ENCODE results near the gene ADSL. TPM values are rescaled to one million over a fixed set of nuclear protein-coding genes. Genes with fewer than 3 reads are reported as not detected.

The ADSL gene
- total and polyA plus RNA-seq, 4 donors = 19.4 to 54.5 (median 39.8) TPM

DNA sequence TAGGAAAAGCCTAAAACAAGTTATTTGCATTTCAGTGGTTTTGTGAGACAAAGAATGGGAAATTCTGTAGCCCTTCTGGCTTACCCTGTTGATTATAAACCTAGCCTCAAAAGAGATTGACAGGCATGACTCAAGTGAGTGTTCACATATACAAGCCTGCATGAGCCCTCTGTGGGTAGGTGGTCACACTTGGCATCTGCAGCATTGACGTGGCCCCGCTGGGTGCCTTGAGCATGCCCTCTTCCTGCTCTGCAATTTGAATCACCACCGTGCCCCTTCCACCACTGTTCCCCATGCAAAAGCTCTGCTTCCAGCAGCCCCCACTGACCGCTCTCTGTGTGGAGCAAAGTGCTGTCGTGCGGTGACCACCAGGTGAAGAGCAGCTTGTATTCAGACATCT, 21.0 kb upstream of the ADSL start (continued):
- no peak for TF ChIP-seq REST (IDR thresholded peaks at IDR 0.05)

GRCh38 chr22:40326905-40327735, 19.2 kb upstream of the ADSL start:
- Histone ChIP-seq H3K9ac (ENCODE audit: low read depth in 1 of 2, low read length in 2 of 2) (no peak overlapping the region), H3K4me3 (ENCODE audit: low read depth in 1 of 3, low read length in 3 of 3) (no peak overlapping the region), H3K27me3 (ENCODE audit: control insufficient read depth in 4 of 4, insufficient read depth in 4 of 4, low read length in 3 of 4) (no peaks in the 10 kb centered on the region), H3K27ac (ENCODE audit: low read depth in 1 of 2, low read length in 2 of 2) (no peak overlapping the region), H3K36me3 (ENCODE audit: control insufficient read depth in 4 of 4, insufficient read depth in 3 of 4, low read depth in 1 of 4, low read length in 3 of 4) (peaks cover 0 to 31% (median 23%) of the 10 kb centered on the region in 4 donors), H3K9me3 (ENCODE audit: control insufficient read depth in 4 of 4, low read length in 3 of 4) (no peaks in the 10 kb centered on the region), H3K4me1 (ENCODE audit: control insufficient read depth in 4 of 4, insufficient read depth in 4 of 4, low read length in 3 of 4) (no peaks in the 10 kb centered on the region)
- no peak for DNase-seq (ENCODE audit: low spot score)
- TF ChIP-seq NR2F2 (IDR thresholded peaks at IDR 0.05) (no peak), FOXA1 (IDR thresholded peaks at IDR 0.05) (no peak)
- 74% methylated on average over 10 of the region's 10 CpGs for WGBS

- peaks cover 0 to 21% (median 14%) of the 10 kb centered on the region in 4 donors for H3K36me3 ChIP-seq (ENCODE audit: control insufficient read depth in 4 of 4, insufficient read depth in 3 of 4, low read depth in 1 of 4, low read length in 3 of 4)
- TF ChIP-seq RXRA (IDR thresholded peaks at IDR 0.05) (no peak), JUND (IDR thresholded peaks at IDR 0.05) (no peak), RAD21 (IDR thresholded peaks at IDR 0.05) (no peak), NR2F2 (IDR thresholded peaks at IDR 0.05) (no peak), HNF4G (IDR thresholded peaks at IDR 0.05) (no peak), ATF3 (IDR thresholded peaks at IDR 0.05) (no peak), TAF1 (conservative IDR thresholded peaks at IDR 0.05) (no peak), FOXA2 (IDR thresholded peaks at IDR 0.05) (no peak), YY1 (IDR thresholded peaks at IDR 0.05) (no peak), HNF4A (conservative IDR thresholded peaks at IDR 0.05) (no peak), GABPA (IDR thresholded peaks at IDR 0.05 in 1 of 2, conservative IDR thresholded peaks at IDR 0.05 in 1 of 2) (no peak), REST (IDR thresholded peaks at IDR 0.05) (no peak), EGR1 (IDR thresholded peaks at IDR 0.05; ENCODE audit: low read depth in 2 of 2) (no peak), SP1 (IDR thresholded peaks at IDR 0.05) (no peak)
- TF ChIP-seq, protein P1, sequence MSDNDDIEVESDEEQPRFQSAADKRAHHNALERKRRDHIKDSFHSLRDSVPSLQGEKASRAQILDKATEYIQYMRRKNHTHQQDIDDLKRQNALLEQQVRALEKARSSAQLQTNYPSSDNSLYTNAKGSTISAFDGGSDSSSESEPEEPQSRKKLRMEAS (IDR thresholded peaks at IDR 0.05) = no peak
- TF ChIP-seq, protein P2, sequence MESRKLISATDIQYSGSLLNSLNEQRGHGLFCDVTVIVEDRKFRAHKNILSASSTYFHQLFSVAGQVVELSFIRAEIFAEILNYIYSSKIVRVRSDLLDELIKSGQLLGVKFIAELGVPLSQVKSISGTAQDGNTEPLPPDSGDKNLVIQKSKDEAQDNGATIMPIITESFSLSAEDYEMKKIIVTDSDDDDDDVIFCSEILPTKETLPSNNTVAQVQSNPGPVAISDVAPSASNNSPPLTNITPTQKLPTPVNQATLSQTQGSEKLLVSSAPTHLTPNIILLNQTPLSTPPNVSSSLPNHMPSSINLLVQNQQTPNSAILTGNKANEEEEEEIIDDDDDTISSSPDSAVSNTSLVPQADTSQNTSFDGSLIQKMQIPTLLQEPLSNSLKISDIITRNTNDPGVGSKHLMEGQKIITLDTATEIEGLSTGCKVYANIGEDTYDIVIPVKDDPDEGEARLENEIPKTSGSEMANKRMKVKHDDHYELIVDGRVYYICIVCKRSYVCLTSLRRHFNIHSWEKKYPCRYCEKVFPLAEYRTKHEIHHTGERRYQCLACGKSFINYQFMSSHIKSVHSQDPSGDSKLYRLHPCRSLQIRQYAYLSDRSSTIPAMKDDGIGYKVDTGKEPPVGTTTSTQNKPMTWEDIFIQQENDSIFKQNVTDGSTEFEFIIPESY (IDR thresholded peaks at IDR 0.05) = no peak
- no peaks in the 10 kb centered on the region for H3K9me3 ChIP-seq (ENCODE audit: control insufficient read depth in 4 of 4, low read length in 3 of 4)
- WGBS = 83% methylated on average over 9 of the region's 9 CpGs
- H3K4me1 ChIP-seq (ENCODE audit: control insufficient read depth in 4 of 4, insufficient read depth in 4 of 4, low read length in 3 of 4) = no peaks in the 10 kb centered on the region
- H3K27ac ChIP-seq (ENCODE audit: low read depth in 1 of 2, low read length in 2 of 2) = no peak overlapping the region
- H3K4me3 ChIP-seq (ENCODE audit: low read depth in 1 of 3, low read length in 3 of 3) = no peak overlapping the region
- H3K9ac ChIP-seq (ENCODE audit: low read depth in 1 of 2, low read length in 2 of 2) = no peak overlapping the region
- DNase-seq (ENCODE audit: low spot score) = no peak
- no peaks in the 10 kb centered on the region for H3K27me3 ChIP-seq (ENCODE audit: control insufficient read depth in 4 of 4, insufficient read depth in 4 of 4, low read length in 3 of 4)
Observed at GRCh38 chr22:40328546-40329456, 17.5 kb upstream of the ADSL start.

All from liver (tissue), 9 donors.